Measurements from ENCODE around the gene MRFAP1L1. TPM values are rescaled to one million over a fixed set of nuclear protein-coding genes. Genes with fewer than 3 reads are reported as not detected.
A peak's percentile ranks its signal among the peaks of the same experiment; 100 is the strongest.
"Not testable (repeated sequence)": the region's sequence is repeated elsewhere in the genome, so short reads cannot be mapped to it uniquely, and the experiment has no call there.

MRFAP1L1 gene
- total RNA-seq, 3 donors from 2014 or later = 47.0 to 53.2 (median 52.4) TPM

GRCh38 chr4:6727943-6728250 lies 18.2 kb upstream of the MRFAP1L1 start:
- DNase-seq (no peak), ATAC-seq (no peak)
- Mint-ChIP-seq H3K36me3 (ENCODE audit: insufficient read depth) (no peaks in the 10 kb centered on the region), H3K4me3 (no peak overlapping the region), H3K4me1 (ENCODE audit: low read depth) (peaks cover 6% of the 10 kb centered on the region), H3K9me3 (no peaks in the 10 kb centered on the region), H3K27me3 (ENCODE audit: low read depth) (no peaks in the 10 kb centered on the region)

DNA sequence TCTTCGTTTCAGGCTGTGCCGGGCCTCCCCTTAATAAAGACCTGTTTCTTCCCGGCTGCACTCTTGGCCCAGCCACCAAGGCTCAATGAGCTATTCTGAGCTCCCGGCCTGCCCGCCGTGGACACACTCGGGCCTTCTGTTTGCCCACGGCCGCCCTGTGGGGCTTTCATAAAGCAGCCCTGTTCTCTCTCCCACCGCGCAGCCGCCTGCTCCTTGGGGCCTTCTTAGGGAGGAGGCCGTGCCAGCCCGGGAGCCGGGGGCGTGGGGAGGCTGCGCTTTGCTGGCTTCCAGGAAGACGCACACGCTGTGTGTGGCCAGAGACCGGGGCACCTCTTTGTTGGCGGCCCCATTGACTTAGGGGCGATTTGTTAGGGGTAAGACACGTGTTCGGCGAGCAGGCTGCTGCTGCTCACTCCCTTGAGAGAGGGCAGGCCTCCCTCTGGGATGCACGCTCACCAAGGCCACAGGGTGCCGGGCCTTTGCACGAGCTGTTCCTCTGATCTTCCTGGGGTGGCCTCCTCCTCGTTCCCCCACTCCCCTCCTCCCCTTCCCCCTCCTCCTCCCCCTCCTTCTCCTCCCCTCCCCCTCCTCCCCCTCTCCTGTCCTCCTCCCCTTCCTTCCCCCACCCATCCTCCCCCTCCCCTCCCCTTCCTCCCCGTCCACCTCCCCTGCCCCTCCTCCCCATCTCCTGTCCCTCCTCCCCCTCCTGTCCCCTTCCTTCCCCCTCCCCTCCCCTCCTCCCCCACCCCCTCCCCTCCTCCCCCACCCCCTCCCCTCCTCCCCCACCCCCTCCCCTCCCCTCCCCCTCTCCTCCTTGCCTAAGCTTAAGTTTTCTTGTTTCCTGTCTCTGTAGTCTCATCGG lies 17.6 kb upstream of the MRFAP1L1 start:
- DNase-seq (no peak), ATAC-seq (no peak)
- Mint-ChIP-seq H3K36me3 (ENCODE audit: insufficient read depth) (no peaks in the 10 kb centered on the region), H3K4me3 (no peak overlapping the region), H3K4me1 (ENCODE audit: low read depth) (peaks cover 6% of the 10 kb centered on the region), H3K27me3 (ENCODE audit: low read depth) (no peaks in the 10 kb centered on the region), H3K9me3 (no peaks in the 10 kb centered on the region)

- not testable (repeated sequence) for ATAC-seq; H3K4me1 Mint-ChIP-seq (ENCODE audit: low read depth); H3K4me3 Mint-ChIP-seq
These were observed 15.8 kb upstream of the MRFAP1L1 start for GRCh38 chr4:6725427-6725961.

GRCh38 chr4:6724421-6725111 lies 14.9 kb upstream of the MRFAP1L1 start:
- Mint-ChIP-seq H3K27me3 (ENCODE audit: low read depth) (no peaks in the 10 kb centered on the region), H3K4me1 (ENCODE audit: low read depth) (peaks cover 13% of the 10 kb centered on the region), H3K9me3 (no peaks in the 10 kb centered on the region), H3K4me3 (no peak overlapping the region), H3K36me3 (ENCODE audit: insufficient read depth) (no peaks in the 10 kb centered on the region)
- DNase-seq (no peak), ATAC-seq (no peak)

More at GRCh38 chr4:6725427-6725961, 15.8 kb upstream of the MRFAP1L1 start:
- not testable (repeated sequence) for H3K36me3 Mint-ChIP-seq (ENCODE audit: insufficient read depth); H3K27me3 Mint-ChIP-seq (ENCODE audit: low read depth); DNase-seq; H3K9me3 Mint-ChIP-seq

DNA sequence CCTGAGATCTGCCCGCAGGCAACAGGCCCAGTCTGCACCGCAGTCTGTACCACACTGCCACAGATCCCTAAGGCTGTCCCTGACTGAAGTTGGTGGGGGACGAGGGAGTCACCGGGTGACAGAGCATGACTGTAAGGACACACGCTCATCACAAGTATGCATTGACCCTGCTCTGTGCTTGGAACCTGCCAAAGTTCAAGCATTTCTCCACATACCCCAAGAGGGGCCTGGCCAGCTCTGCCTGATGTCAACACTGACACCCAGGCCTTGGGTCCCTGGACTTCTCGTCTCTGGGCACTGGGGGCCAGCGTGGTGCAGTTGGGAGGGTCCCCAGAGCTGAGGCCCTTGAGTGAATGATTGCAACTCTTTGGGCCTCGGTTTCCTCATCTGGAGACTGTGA lies 14.2 kb upstream of the MRFAP1L1 start:
- H3K4me3 Mint-ChIP-seq = no peak overlapping the region
- H3K9me3 Mint-ChIP-seq = no peaks in the 10 kb centered on the region
- DNase-seq (no peak), ATAC-seq (no peak)
- peaks cover 4% of the 10 kb centered on the region for H3K36me3 Mint-ChIP-seq (ENCODE audit: insufficient read depth)
- H3K27me3 Mint-ChIP-seq (ENCODE audit: low read depth) = no peaks in the 10 kb centered on the region
- peaks cover 18% of the 10 kb centered on the region for H3K4me1 Mint-ChIP-seq (ENCODE audit: low read depth)

- no peak for ATAC-seq
- no peak for DNase-seq
- no peak overlapping the region for H3K4me3 Mint-ChIP-seq
- H3K27me3 Mint-ChIP-seq (ENCODE audit: low read depth) = no peaks in the 10 kb centered on the region
- no peaks in the 10 kb centered on the region for H3K9me3 Mint-ChIP-seq
- H3K4me1 Mint-ChIP-seq (ENCODE audit: low read depth) = peaks cover 21% of the 10 kb centered on the region
- H3K36me3 Mint-ChIP-seq (ENCODE audit: insufficient read depth) = peaks cover 5% of the 10 kb centered on the region
These were observed 13.2 kb upstream of the MRFAP1L1 start for GRCh38 chr4:6722891-6723290.

GRCh38 chr4:6721121-6721520 lies 11.5 kb upstream of the MRFAP1L1 start:
- DNase-seq (no peak), ATAC-seq (no peak)
- H3K9me3 Mint-ChIP-seq = no peaks in the 10 kb centered on the region
- H3K4me3 Mint-ChIP-seq = no peak overlapping the region
- H3K27me3 Mint-ChIP-seq (ENCODE audit: low read depth) = no peaks in the 10 kb centered on the region
- H3K4me1 Mint-ChIP-seq (ENCODE audit: low read depth) = peaks cover 21% of the 10 kb centered on the region
- peaks cover 5% of the 10 kb centered on the region for H3K36me3 Mint-ChIP-seq (ENCODE audit: insufficient read depth)

GRCh38 chr4:6720202-6720699 lies 10.6 kb upstream of the MRFAP1L1 start:
- Mint-ChIP-seq H3K36me3 (ENCODE audit: insufficient read depth) (peaks cover 5% of the 10 kb centered on the region), H3K4me3 (peak overlapping the region; percentile 13), H3K27me3 (ENCODE audit: low read depth) (no peaks in the 10 kb centered on the region), H3K4me1 (ENCODE audit: low read depth) (peaks cover 28% of the 10 kb centered on the region), H3K9me3 (no peaks in the 10 kb centered on the region)
- DNase-seq = peak; percentile 83
- peak; percentile 21 to 38 for ATAC-seq

GRCh38 chr4:6719611-6720179 lies 10.0 kb upstream of the MRFAP1L1 start:
- H3K27me3 Mint-ChIP-seq (ENCODE audit: low read depth) = no peaks in the 10 kb centered on the region
- ATAC-seq (no peak), DNase-seq (no peak)
- peaks cover 28% of the 10 kb centered on the region for H3K4me1 Mint-ChIP-seq (ENCODE audit: low read depth)
- no peaks in the 10 kb centered on the region for H3K9me3 Mint-ChIP-seq
- peaks cover 5% of the 10 kb centered on the region for H3K36me3 Mint-ChIP-seq (ENCODE audit: insufficient read depth)
- H3K4me3 Mint-ChIP-seq = no peak overlapping the region

- Mint-ChIP-seq H3K4me1 (ENCODE audit: low read depth) (peaks cover 28% of the 10 kb centered on the region), H3K4me3 (peak overlapping the region; percentile 50), H3K27me3 (ENCODE audit: low read depth) (no peaks in the 10 kb centered on the region), H3K9me3 (no peaks in the 10 kb centered on the region), H3K36me3 (ENCODE audit: insufficient read depth) (peaks cover 5% of the 10 kb centered on the region)
- ATAC-seq = no peak
- no peak for DNase-seq
These were observed 9.4 kb upstream of the MRFAP1L1 start for GRCh38 chr4:6718932-6719610.

GRCh38 chr4:6716958-6717655 lies 7.4 kb upstream of the MRFAP1L1 start:
- Mint-ChIP-seq H3K4me1 (ENCODE audit: low read depth) (peaks cover 28% of the 10 kb centered on the region), H3K27me3 (ENCODE audit: low read depth) (no peaks in the 10 kb centered on the region), H3K36me3 (ENCODE audit: insufficient read depth) (peaks cover 5% of the 10 kb centered on the region), H3K4me3 (peak overlapping the region; percentile 93), H3K9me3 (no peaks in the 10 kb centered on the region)
- DNase-seq (no peak), ATAC-seq (no peak)

- peaks cover 5% of the 10 kb centered on the region for H3K36me3 Mint-ChIP-seq (ENCODE audit: insufficient read depth)
- peaks cover 28% of the 10 kb centered on the region for H3K4me1 Mint-ChIP-seq (ENCODE audit: low read depth)
- H3K27me3 Mint-ChIP-seq (ENCODE audit: low read depth) = no peaks in the 10 kb centered on the region
- ATAC-seq (peak; percentile 84 to 85), DNase-seq (peak; percentile 84)
- peak within 1 kb of the TSS; percentile 93 for H3K4me3 Mint-ChIP-seq
- H3K9me3 Mint-ChIP-seq = no peaks in the 10 kb centered on the region
These were observed 6.6 kb upstream of the MRFAP1L1 start, which contains the start of gene BLOC1S4 for GRCh38 chr4:6716018-6716911. TSS of gene BLOC1S4 (plus strand) at chr4:6716174. CDS start at chr4:6716210, 36 bp downstream.

DNA sequence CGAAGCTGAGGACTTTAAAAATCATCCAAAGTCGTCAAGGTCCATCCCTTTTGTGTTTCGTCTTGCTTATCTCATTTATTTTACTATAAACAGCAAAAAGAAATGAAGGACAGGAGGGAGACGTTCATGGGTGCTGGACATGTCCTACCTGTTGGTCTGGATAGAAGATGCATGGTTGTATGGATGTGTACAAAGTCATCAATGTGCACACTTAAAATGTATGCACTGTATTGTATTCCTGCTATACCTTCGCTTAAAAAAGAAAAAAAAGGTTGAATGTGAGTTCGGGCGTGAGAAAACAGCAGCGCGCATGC lies 6.0 kb upstream of the MRFAP1L1 start:
- peaks cover 5% of the 10 kb centered on the region for H3K36me3 Mint-ChIP-seq (ENCODE audit: insufficient read depth)
- ATAC-seq = no peak

More for the DNA sequence above, 6.0 kb upstream of the MRFAP1L1 start:
- DNase-seq = no peak
- Mint-ChIP-seq H3K4me3 (peak overlapping the region; percentile 93), H3K4me1 (ENCODE audit: low read depth) (peaks cover 31% of the 10 kb centered on the region), H3K27me3 (ENCODE audit: low read depth) (no peaks in the 10 kb centered on the region), H3K9me3 (no peaks in the 10 kb centered on the region)
